ENCODE results near the gene PON2.
A peak's percentile ranks its signal among the peaks of the same experiment; 100 is the strongest.

The PON2 gene

DNA sequence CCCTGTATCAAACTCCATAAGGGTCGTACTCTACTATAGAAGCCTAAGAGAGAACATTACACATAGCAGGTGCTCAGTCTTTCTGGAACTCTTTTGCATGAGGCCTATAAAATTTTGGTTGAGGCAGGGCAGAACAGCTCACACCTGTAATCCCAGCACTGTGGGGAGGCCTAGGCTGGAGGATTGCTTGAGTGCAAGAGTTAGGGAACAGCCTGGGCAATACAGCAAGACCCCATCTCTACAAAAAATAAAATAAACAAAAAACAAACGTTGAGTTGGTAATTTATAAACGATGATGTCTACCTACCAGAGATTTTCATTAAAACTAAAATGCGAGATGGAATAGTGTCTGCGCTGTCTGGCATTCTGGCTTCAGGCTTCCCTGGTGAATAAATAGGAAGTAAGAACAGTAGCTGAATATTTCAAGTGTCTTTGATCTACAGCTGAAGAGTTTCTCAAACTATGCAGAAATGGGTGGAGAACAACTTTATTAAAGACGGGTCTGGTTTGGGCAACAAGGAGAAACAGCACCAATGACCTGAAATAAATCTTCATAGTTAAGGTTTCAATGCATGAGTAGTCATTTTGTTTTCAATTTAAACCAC, 774 bp downstream of the PON2 start:
- TF ChIP-seq JUND (IDR thresholded peaks at IDR 0.05; ENCODE audit: low read depth) = no peak
- DNase-seq (ENCODE audit: low read depth in 1 of 2, low spot score in 1 of 2) = no peak
- in situ Hi-C loops (cut with HindIII; ENCODE audit: low pct_unique_long_range_greater_than_20kb, low sequenced_read_pairs) = no loop called here

DNA sequence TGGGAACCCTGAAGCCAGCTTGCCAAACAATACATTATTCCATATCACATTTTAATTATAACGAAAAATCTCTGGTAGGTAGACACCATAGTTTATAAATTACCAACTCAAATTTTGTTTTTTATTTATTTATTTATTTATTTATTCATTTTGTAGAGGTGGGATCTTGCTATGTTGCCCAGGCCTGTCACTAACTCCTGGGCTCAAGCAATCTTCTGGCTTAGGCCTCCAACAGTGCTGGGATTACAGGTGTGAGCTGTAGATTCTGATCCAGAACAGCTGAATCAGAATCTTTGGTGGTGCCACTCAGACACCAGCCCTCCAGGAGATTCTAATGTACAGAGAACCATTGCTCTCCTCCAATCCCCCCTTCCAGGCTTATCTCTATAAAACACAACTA, 1.7 kb downstream of the PON2 start:
- DNase-seq (ENCODE audit: low read depth in 1 of 2, low spot score in 1 of 2) = no peak
- in situ Hi-C loops (cut with HindIII; ENCODE audit: low pct_unique_long_range_greater_than_20kb, low sequenced_read_pairs) = no loop called here
- TF ChIP-seq JUND (IDR thresholded peaks at IDR 0.05; ENCODE audit: low read depth) = no peak

DNA sequence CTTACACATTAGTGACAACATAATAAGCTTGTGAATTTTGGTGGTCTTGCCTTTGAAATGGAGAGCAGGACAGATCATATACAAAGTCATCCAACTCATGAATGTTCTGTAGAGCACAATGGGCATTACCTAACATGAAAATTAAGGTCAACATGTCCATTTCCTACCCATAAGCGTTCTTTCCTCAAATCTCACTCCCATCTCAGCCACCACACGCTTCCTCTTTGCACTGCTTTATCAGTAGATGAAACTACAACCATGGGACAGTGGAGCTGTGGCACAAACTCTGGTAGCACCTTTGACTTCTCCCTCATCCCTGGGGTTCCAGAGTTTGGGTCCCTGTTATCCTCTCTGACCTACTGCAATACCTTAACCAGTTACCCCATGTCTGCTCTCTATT, 2.2 kb downstream of the PON2 start:
- no peak for TF ChIP-seq JUND (IDR thresholded peaks at IDR 0.05; ENCODE audit: low read depth)
- DNase-seq (ENCODE audit: low read depth in 1 of 2, low spot score in 1 of 2) = no peak
- in situ Hi-C loops (cut with HindIII; ENCODE audit: low pct_unique_long_range_greater_than_20kb, low sequenced_read_pairs) = no loop called here

DNA sequence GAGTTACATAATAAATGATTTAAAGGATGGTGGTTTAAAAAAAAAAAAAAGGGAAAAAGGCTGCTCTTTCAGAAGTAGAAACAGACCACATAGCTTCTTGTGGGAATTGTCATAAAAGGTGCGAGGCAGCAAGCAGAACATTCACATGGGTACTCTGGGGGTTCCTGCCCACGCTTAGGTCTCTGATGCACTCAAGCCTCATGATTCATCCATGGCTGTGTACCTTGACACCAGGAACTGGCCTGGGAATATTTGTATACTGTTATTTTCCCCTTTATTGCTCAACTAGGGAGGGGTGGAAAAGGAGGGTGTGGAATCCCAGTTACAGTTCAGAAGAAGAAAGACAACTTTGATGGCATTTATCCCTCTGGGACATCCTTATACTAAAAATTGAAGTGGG, 4.0 kb downstream of the PON2 start:
- DNase-seq (ENCODE audit: low read depth in 1 of 2, low spot score in 1 of 2) = no peak
- in situ Hi-C loops (cut with HindIII; ENCODE audit: low pct_unique_long_range_greater_than_20kb, low sequenced_read_pairs) = no loop called here
- no peak for TF ChIP-seq JUND (IDR thresholded peaks at IDR 0.05; ENCODE audit: low read depth)

DNA sequence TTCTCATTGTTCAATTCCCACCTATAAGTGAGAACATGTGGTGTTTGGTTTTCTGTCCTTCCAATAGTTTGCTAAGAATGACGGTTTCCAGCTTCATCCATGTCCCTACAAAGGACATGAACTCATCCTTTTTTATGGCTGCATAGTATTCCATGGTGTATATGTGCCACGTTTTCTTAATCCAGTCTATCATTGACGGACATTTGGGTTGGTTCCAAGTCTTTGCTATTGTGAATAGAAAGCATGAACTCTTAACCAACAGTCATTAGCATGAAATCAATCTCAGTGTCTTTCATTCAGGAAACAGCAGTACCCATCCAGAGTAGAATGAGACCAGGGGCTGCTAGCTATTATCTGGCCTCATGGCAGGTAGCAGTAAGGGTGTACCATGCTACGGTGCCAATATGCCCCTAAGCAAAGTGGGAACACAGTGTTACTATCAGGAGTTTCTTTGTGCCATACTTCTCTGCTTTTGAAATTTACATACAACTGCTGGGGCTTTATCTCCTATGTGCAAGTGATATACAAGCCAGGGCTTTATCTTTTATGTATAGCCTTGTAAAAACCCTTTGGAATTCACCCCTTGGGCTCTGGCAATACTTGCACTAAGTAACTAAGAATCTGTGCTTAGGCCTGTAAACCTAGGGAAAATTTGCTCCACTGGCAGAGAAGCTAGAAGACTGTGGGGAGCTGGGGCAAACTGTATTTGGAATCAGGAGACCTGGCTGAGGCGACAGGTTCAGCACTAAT, 5.4 kb downstream of the PON2 start:
- TF ChIP-seq JUND (IDR thresholded peaks at IDR 0.05; ENCODE audit: low read depth) = no peak
- no peak for DNase-seq (ENCODE audit: low read depth in 1 of 2, low spot score in 1 of 2)
- in situ Hi-C loops (cut with HindIII; ENCODE audit: low pct_unique_long_range_greater_than_20kb, low sequenced_read_pairs) = no loop called here

DNA sequence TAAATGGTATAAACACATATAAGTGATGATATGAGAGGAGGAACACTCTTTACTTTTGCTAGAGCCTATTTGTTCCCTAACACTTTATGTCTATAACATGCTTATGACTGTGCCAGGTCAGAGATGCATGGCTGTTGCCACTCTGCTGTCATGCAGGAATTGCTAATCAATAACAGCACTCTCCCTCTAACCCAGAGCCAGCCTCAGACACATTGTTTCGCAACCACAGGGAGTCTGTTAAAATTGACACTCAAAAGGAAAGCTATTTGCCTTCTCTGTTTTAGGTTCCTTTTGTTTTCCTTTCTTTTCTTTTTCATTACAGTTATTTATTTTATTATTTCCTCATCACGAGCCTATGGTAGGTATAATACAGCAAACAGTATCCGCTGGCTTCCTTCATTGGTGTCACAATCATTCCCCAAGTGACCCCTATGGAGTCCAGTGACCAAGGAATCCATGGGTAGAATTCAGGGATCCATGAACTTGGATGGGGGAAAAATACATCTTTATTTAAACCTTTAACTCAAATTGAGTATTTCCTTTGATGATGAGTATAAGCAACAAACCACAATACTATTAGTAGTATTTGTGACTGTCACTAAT, 6.8 kb downstream of the PON2 start:
- in situ Hi-C loops (cut with HindIII; ENCODE audit: low pct_unique_long_range_greater_than_20kb, low sequenced_read_pairs) = no loop called here
- no peak for DNase-seq (ENCODE audit: low read depth in 1 of 2, low spot score in 1 of 2)

DNA sequence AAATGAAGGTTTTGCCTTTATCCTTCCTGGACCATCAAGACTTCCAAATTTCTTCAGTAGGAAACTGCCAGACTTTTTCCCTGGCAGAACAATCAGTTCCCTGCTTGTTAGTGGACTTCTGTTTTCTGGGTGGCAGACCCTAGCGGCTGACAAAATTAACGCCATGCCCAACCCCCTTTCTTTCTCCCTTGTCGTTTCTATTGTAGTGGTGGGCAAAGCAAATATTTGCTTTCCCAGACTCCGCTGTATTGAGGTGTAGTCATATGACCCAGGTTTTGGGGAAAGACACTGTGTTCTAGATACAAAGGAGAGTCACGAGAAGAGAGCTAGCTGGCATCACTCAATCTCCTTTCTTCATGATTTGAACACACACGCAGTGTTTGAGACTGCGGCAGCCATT, 7.7 kb downstream of the PON2 start:
- in situ Hi-C loops (cut with HindIII; ENCODE audit: low pct_unique_long_range_greater_than_20kb, low sequenced_read_pairs) = no loop called here
- no peak for TF ChIP-seq JUND (IDR thresholded peaks at IDR 0.05; ENCODE audit: low read depth)
- DNase-seq (ENCODE audit: low read depth in 1 of 2, low spot score in 1 of 2) = no peak

More for the DNA sequence above, 6.8 kb downstream of the PON2 start:
- no peak for TF ChIP-seq JUND (IDR thresholded peaks at IDR 0.05; ENCODE audit: low read depth)

DNA sequence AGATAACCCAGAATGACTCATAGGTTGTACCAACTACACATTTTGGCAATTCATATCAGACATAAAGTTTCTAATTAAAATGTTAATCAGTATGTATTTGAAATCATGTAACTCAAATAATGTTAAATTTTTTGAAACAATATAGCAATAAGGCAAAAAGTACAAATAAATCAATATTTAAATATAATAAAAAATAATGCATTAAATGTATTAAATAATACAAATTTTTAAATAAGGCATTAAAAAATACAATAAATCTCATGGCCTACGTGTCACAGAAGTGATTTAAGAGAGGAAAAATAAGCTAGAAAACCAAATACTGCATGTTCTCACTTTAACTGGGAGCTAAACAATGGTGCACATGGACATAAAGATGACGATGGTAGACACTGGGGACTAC, 9.1 kb downstream of the PON2 start:
- no peak for TF ChIP-seq JUND (IDR thresholded peaks at IDR 0.05; ENCODE audit: low read depth)
- in situ Hi-C loops (cut with HindIII; ENCODE audit: low pct_unique_long_range_greater_than_20kb, low sequenced_read_pairs) = no loop called here
- no peak for DNase-seq (ENCODE audit: low read depth in 1 of 2, low spot score in 1 of 2)

DNA sequence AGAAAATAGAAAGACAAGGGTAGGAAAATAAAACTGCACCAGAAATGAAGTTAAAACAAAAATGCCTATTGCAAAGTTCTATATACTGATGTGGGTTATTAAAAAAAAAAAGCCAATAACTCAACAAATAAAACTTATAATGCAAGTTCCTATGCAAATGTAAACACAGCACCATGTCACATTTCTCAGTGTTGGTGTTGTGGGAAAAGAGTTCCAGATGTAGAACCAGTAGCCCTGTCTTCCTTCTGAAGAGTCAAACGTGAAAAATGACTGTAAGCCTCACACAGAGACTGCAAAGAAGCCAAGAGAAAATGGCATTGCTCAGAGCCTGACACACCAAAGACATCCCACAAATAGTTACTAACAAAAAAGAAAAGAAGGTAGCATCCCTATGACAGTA, 10.1 kb downstream of the PON2 start:
- no peak for TF ChIP-seq JUND (IDR thresholded peaks at IDR 0.05; ENCODE audit: low read depth)
- in situ Hi-C loops (cut with HindIII; ENCODE audit: low pct_unique_long_range_greater_than_20kb, low sequenced_read_pairs) = no loop called here
- DNase-seq (ENCODE audit: low read depth in 1 of 2, low spot score in 1 of 2) = no peak

DNA sequence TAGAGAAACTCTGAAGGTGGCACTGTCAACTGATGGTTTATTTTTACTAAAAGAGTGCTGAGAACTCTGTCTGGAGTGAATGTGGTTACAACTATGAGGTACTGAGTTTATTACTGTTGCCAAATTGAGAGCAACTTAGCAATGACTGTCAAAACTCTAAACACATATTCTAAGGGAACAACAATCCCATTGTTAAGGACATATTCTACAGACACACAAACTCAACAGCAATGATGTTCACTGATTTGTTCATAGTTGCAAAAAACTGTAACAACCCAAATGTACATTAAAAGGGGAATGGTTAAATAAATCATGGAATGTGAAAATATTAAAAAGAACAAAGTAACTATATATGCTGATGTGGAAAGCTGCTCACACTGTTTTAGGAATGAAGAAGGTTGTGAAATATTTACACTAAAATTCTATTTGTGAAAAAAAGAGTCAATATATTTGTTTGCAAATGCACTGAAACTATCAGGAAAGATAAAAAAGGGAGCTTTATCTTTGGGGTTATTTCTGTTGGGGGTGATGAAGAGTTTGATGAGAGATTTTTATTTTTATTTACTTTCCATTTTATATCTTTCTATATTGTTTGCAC, 12.9 kb downstream of the PON2 start:
- in situ Hi-C loops (cut with HindIII; ENCODE audit: low pct_unique_long_range_greater_than_20kb, low sequenced_read_pairs) = no loop called here
- DNase-seq (ENCODE audit: low read depth in 1 of 2, low spot score in 1 of 2) = no peak
- no peak for TF ChIP-seq JUND (IDR thresholded peaks at IDR 0.05; ENCODE audit: low read depth)

DNA sequence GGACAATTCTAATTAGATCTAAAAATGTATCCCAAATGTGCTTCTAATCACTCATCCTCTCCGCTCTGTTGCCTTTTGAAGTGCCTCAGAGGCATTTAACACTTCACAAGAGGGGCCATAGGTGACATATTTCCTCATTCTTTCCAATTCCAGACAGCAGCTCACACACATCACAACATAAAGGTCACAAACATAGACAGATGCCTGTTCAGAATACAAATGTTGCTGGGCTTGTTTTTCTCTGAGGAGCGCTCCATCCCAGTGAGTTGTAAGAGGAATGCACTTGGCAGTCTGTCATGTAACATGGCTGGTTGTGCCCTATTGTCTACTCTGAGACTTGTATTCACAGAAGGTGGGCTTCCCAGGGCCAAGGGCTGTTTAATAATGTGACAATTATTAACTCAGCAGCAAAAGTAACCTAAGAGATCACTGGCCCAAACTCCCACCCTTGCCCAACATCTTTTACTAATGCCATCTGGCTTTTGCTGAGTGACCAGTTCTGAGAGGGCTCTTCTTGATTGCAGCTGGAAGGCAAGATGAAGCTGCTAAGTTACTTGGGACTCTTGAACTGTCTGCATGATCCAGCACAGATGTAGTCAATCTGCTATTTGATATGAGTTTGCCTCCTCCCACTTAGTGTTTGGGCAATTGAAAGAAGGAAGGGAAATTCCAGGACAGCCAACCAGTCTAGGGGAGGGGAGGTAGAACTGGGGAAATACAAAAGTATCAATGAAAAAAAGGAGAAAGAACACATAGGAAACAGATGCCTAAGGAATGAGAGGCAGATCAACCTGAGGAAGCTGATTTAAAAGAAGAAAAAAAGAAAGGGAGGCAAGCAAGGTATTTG, 13.6 kb downstream of the PON2 start:
- in situ Hi-C loops (cut with HindIII; ENCODE audit: low pct_unique_long_range_greater_than_20kb, low sequenced_read_pairs) = no loop called here
- TF ChIP-seq JUND (IDR thresholded peaks at IDR 0.05; ENCODE audit: low read depth) = no peak
- DNase-seq (ENCODE audit: low read depth in 1 of 2, low spot score in 1 of 2) = peak in 1 of 2 experiments; percentile 13

DNA sequence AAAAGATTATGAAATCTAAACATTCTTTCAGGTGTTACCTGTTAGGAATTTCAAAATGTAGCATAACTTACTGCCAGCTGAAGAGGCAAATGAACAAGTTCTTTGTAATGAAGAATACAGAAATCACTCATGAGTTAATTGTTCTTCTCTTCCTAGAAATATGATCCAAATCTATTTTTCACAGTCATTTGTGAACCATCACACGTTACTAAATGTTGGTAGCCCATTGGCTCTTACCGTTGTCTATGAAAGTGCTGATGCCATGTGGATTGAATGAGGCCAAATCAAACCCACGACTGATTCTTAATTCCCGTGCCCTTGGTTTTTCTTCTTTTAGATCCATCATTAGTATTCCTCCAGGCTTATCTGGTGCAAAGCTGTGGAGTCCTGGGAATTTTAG, 22.8 kb downstream of the PON2 start:
- DNase-seq (ENCODE audit: low read depth in 1 of 2, low spot score in 1 of 2) = no peak
- in situ Hi-C loops (cut with HindIII; ENCODE audit: low pct_unique_long_range_greater_than_20kb, low sequenced_read_pairs) = no loop called here
- no peak for TF ChIP-seq JUND (IDR thresholded peaks at IDR 0.05; ENCODE audit: low read depth)
